Heart left ventricle (tissue), 16 donors: ENCODE results near the gene SLC7A9. TPM values are rescaled to one million over a fixed set of nuclear protein-coding genes. Genes with fewer than 3 reads are reported as not detected.

Source experiments
- ATAC-seq, 4 donors: fragments of 200-7000 bp; cut with Tn5 transposase; one replicate each; pipeline ENCODE4 v1.9.1; 2020 to 2022; ENCODE audit warnings: moderate library complexity in 4 of 4, mild to moderate bottlenecking in 3 of 4, moderate number of reproducible peaks in 1 of 4
- DNase-seq, 5 donors: peaks; one replicate each; pipeline ENCODE4 v3.0.0-alpha.2; 2020
- H3K27ac ChIP-seq, 12 donors: fragments of 200-600 bp; sonication (generic) in 4 of 12; one replicate each; pipeline versions ENCODE4 v1.5.0 to v1.8.0; 2016 to 2022; ENCODE audit warnings: mild to moderate bottlenecking in 2 of 12
- H3K27me3 ChIP-seq, 9 donors: fragments of 200-600 bp; sonication (generic) in 2 of 9; one replicate each; pipeline versions ENCODE4 v1.5.1 to v1.8.0; 2016 to 2022; ENCODE audit warnings: mild to moderate bottlenecking in 3 of 9
- H3K36me3 ChIP-seq, 9 donors: fragments of 200-600 bp; sonication (generic) in 2 of 9; one replicate each; pipeline versions ENCODE4 v1.5.0 to v1.8.0; 2018 to 2022; ENCODE audit warnings: mild to moderate bottlenecking in 2 of 9
- H3K4me1 ChIP-seq, 12 donors: fragments of 200-600 bp; sonication (generic) in 4 of 12; one replicate each; pipeline versions ENCODE4 v1.5.0 to v1.8.0; 2016 to 2022; ENCODE audit warnings: mild to moderate bottlenecking in 3 of 12
- H3K4me3 ChIP-seq, 12 donors: fragments of 200-600 bp; sonication (generic) in 4 of 12; one replicate each; pipeline versions ENCODE4 v1.5.0 to v1.8.0; 2017 to 2022; ENCODE audit warnings: mild to moderate bottlenecking in 9 of 12, moderate library complexity in 4 of 12
- H3K9me3 ChIP-seq, 12 donors: fragments of 200-600 bp; sonication (generic) in 4 of 12; one replicate each; pipeline versions ENCODE4 v1.5.0 to v1.8.0; 2016 to 2022; ENCODE audit warnings: mild to moderate bottlenecking in 1 of 12
- POLR2A ChIP-seq, 2 donors: fragments of 450-650 bp; IDR thresholded peaks; one replicate each; pipeline ENCODE4 v1.6.1; 2017; ENCODE audit warnings: antibody characterized with exemption in 2 of 2, mild to moderate bottlenecking in 2 of 2, moderate library complexity in 2 of 2
- WGBS, 4 donors: extraction: QIAGEN DNeasy Blood & Tissue Kit in 2 of 4; methylation state at CpG; one replicate each; pipeline versions ENCODE4 v1.1.5 to v1.1.7; 2013 to 2018; 5-methylcytosine and 5-hydroxymethylcytosine counted together
- intact Hi-C, 10 donors: fragments of 100-400 bp; cut with DNase I; formaldehyde crosslinking; loops; one replicate each; pipeline versions ENCODE4 v1.11.1 to v1.14.2; 2022
- polyA plus RNA-seq, 2 donors: library from polyadenylated mRNA; stranded (reverse); fragments of 200-250 nt; gene quantifications; one replicate each; pipeline ENCODE4 v1.2.3, GENCODE V29; 2013
- total RNA-seq, 9 donors: library from RNA; depleted of rRNA in 2 of 9; stranded (reverse); fragments of >200 nt in 2 of 9; fragmentation: NEBNext Ultra II Directional in 3 of 9; extraction: Animal tissue kit (Norgen Biotek cat#: 25700) in 3 of 9; gene quantifications; one replicate each; pipeline versions ENCODE4 v1.1.0 to v1.2.4, GENCODE V29; 2016 to 2023
- TF ChIP-seq, protein P1 (sequence below), 12 donors: fragments of 200-600 bp; sonication (generic) in 4 of 12; IDR thresholded peaks; one replicate each; pipeline versions ENCODE4 v1.5.0 to v1.8.0; 2018 to 2022; ENCODE audit warnings: antibody characterized with exemption in 12 of 12, mild to moderate bottlenecking in 5 of 12
- donor health status: ischemic (EF 13 %, LVEDD 7.1; RV severe dilation, severe dysfunction).
- donor health status: healthy with polysubstance abuse.
- donor health status: DM: no; HTN: yes; CAD: no.
- donor health status: DM: no; HTN: no; CAD: no.
- donor health status: ischemic (EF 25% LVEDD 6.9; RV normal size, moderate dysfunction).
- donor health status: ischemic (EF 25% LVEDD 5.7; RV mildly dilated, moderate dysfunction).
- donor health status: healthy.
- donor health status: DM: yes; HTN: yes; CAD: no.
- donor health status: ischemic (EF 35%, LVEDD 5.7; RV mildly dilated, moderate dysfunction).
- donor health status: nonischemic (EF 11% LVEDD 7.7; RV severe dilation, severe dysfunction).
- donor health status: DM: yes; HTN: yes; CAD: no.
- donor health status: PGD.
- donor health status: ischemic (EF 29% LVEDD 5.4; RV normal size, mild dysfunction).
- donor health status: nonischemic (EF 23%, LVEDD 6.1; RV moderate dilation, normal function).

The SLC7A9 gene
- total and polyA plus RNA-seq, 11 donors: 0.07 TPM; not detected in 10

DNA sequence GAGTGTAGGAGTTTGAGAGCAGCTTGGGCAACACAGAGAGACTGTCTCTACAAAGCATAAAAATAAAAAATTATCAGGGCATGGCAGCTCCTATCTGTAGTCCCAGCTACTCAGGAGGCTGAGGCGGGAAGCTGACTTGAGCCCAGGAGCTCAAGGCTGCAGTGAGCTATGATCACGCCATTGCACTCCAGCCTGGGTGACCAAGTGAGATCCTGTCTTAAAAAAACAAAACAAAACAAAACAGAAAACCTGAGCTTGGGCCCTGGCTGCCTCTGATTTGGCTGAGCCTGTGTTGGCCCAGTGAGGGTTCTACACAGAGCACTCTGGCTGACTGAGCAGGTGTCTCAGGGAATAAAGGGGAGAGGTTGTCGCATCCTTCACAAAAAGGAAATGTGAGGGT lies 8.0 kb downstream of the SLC7A9 start:
- H3K27ac ChIP-seq: no peak overlapping the region
- H3K36me3 ChIP-seq: no peaks in the 10 kb centered on the region

DNA sequence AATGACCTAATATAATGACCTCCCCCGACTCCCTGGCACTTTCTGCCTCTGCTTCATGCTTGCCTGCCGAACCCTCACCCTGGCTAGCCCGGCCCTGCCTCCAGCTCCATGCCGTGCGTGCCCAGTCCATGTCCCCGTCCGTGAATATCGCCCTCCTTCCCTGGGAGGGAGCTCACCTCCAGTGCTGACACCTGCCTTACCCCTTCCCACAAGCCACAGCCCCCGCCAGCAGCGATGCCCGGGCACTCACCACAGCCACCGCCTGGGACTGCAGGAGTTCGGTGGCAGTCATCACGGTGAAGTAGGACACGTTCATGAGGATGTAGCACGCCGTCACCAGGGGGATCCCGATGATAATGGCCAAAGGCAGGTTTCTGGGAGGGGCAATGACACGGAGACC lies 10.0 kb downstream of the SLC7A9 start:
- Histone ChIP-seq H3K9me3 (no peaks in the 10 kb centered on the region), H3K27me3 (no peaks in the 10 kb centered on the region), H3K36me3 (no peaks in the 10 kb centered on the region), H3K27ac (no peak overlapping the region), H3K4me1 (no peaks in the 10 kb centered on the region), H3K4me3 (no peak overlapping the region)
- TF ChIP-seq POLR2A (IDR thresholded peaks at IDR 0.05): no peak
- TF ChIP-seq, protein P1, sequence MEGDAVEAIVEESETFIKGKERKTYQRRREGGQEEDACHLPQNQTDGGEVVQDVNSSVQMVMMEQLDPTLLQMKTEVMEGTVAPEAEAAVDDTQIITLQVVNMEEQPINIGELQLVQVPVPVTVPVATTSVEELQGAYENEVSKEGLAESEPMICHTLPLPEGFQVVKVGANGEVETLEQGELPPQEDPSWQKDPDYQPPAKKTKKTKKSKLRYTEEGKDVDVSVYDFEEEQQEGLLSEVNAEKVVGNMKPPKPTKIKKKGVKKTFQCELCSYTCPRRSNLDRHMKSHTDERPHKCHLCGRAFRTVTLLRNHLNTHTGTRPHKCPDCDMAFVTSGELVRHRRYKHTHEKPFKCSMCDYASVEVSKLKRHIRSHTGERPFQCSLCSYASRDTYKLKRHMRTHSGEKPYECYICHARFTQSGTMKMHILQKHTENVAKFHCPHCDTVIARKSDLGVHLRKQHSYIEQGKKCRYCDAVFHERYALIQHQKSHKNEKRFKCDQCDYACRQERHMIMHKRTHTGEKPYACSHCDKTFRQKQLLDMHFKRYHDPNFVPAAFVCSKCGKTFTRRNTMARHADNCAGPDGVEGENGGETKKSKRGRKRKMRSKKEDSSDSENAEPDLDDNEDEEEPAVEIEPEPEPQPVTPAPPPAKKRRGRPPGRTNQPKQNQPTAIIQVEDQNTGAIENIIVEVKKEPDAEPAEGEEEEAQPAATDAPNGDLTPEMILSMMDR (IDR thresholded peaks at IDR 0.05): no peak
- intact Hi-C loops: no loop called here
- DNase-seq (no peak), ATAC-seq (no peak)
- WGBS, 4 donors: 90 to 98% (median 93%) methylated on average over 19 of the region's 19 CpGs

More for the DNA sequence above, 8.0 kb downstream of the SLC7A9 start:
- ATAC-seq (no peak), DNase-seq (no peak)
- no peaks in the 10 kb centered on the region for H3K9me3 ChIP-seq
- intact Hi-C loops: no loop called here
- H3K4me1 ChIP-seq: no peaks in the 10 kb centered on the region
- 91 to 97% (median 94%) methylated on average over 3 of the region's 3 CpGs for WGBS, 4 donors
- no peak overlapping the region for H3K4me3 ChIP-seq
- TF ChIP-seq, protein P1 (IDR thresholded peaks at IDR 0.05): no peak
- no peak for TF ChIP-seq POLR2A (IDR thresholded peaks at IDR 0.05)
- no peaks in the 10 kb centered on the region for H3K27me3 ChIP-seq

DNA sequence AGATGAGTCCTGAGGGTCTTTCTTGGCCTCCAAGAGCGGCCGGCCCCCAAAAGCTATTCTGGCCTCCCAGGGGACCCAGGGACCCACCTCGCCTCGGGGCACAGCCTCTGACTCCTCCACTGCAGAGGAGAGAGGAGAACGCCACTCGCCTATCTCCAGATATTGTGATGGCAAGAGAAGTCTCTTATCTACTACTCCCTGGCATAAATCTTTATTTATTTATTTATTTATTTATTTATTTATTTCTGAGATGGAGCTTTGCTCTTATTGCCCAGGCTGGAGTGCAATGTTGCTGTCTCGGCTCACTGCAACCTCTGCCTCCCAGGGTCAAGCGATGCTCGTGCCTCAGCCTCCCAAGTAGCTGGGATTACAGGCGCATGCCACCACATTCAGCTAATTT lies 11.0 kb downstream of the SLC7A9 start:
- Histone ChIP-seq H3K36me3 (no peaks in the 10 kb centered on the region), H3K9me3 (no peaks in the 10 kb centered on the region), H3K4me3 (no peak overlapping the region), H3K4me1 (no peaks in the 10 kb centered on the region), H3K27me3 (no peaks in the 10 kb centered on the region), H3K27ac (no peak overlapping the region)
- DNase-seq (no peak), ATAC-seq (no peak)
- intact Hi-C loops: no loop called here
- WGBS, 4 donors: 87 to 95% (median 93%) methylated on average over 10 of the region's 10 CpGs
- TF ChIP-seq, protein P1 (IDR thresholded peaks at IDR 0.05): no peak
- TF ChIP-seq POLR2A (IDR thresholded peaks at IDR 0.05): no peak

DNA sequence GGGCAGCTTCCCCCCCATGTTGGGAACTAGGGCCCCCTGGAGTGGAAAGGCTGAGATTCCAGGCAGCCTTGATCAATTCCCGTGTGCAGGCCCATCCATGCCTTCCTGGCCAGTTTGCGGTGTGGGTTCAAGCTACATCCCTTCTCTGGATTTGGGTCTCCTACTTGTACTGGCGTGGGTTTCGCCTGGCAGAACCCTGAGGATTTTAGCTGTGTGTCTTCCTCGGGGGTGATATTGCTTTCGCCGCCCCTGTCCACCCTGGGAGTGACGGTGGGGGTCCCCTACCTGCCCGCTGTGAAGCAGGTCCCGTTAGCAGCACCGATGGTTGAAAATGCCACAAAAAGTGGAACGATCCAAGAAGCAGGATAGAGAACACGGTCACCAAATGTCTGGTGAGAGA lies 11.4 kb downstream of the SLC7A9 start:
- intact Hi-C loops: no loop called here

More for the DNA sequence above, 11.4 kb downstream of the SLC7A9 start:
- DNase-seq: no peak
- H3K9me3 ChIP-seq: no peaks in the 10 kb centered on the region
- no peak overlapping the region for H3K4me3 ChIP-seq
- no peaks in the 10 kb centered on the region for H3K27me3 ChIP-seq
- no peak for TF ChIP-seq POLR2A (IDR thresholded peaks at IDR 0.05)
- TF ChIP-seq, protein P1 (IDR thresholded peaks at IDR 0.05): no peak
- no peaks in the 10 kb centered on the region for H3K36me3 ChIP-seq
- H3K27ac ChIP-seq: no peak overlapping the region
- 84 to 89% (median 85%) methylated on average over 13 of the region's 13 CpGs for WGBS, 4 donors
- ATAC-seq: no peak
- no peaks in the 10 kb centered on the region for H3K4me1 ChIP-seq
